ENCODE results near the gene CEP97. TPM values are rescaled to one million over a fixed set of nuclear protein-coding genes. Genes with fewer than 3 reads are reported as not detected.

Gene CEP97
- total RNA-seq, 4 donors from 2014 or later: 8.5 to 9.2 (median 8.9) TPM

DNA sequence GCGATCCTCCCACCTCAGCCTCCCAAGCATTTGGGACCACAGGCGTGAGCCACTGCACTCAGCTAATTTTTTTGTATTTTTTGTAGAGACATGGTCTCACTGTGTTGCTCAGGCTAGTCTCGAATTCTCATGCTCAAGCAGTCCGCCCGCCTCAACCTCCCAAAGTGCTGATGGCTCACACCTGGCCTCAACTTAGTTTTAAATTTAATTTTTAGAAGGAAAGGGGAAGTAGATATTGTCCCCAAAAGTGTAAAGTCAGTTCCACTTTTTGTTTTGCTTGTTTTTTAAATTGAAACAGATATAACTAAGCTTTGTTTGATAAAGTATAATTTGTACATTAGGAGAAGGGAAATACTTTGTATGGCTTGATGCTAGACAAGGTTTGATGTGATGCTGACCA lies 93.6 kb downstream of the CEP97 start:
- Histone ChIP-seq H3K27ac (no peak overlapping the region), H3K27me3 (no peaks in the 10 kb centered on the region), H3K36me3 (peaks cover 12% of the 10 kb centered on the region), H3K9me3 (no peaks in the 10 kb centered on the region), H3K4me3 (no peak overlapping the region), H3K4me1 (peaks cover 24% of the 10 kb centered on the region)
- TF ChIP-seq POLR2AphosphoS5 (IDR thresholded peaks at IDR 0.05) (no peak), EP300 (IDR thresholded peaks at IDR 0.05) (no peak), POLR2A (IDR thresholded peaks at IDR 0.05) (no peak)
- TF ChIP-seq, protein P1, sequence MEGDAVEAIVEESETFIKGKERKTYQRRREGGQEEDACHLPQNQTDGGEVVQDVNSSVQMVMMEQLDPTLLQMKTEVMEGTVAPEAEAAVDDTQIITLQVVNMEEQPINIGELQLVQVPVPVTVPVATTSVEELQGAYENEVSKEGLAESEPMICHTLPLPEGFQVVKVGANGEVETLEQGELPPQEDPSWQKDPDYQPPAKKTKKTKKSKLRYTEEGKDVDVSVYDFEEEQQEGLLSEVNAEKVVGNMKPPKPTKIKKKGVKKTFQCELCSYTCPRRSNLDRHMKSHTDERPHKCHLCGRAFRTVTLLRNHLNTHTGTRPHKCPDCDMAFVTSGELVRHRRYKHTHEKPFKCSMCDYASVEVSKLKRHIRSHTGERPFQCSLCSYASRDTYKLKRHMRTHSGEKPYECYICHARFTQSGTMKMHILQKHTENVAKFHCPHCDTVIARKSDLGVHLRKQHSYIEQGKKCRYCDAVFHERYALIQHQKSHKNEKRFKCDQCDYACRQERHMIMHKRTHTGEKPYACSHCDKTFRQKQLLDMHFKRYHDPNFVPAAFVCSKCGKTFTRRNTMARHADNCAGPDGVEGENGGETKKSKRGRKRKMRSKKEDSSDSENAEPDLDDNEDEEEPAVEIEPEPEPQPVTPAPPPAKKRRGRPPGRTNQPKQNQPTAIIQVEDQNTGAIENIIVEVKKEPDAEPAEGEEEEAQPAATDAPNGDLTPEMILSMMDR (IDR thresholded peaks at IDR 0.05): no peak
- WGBS: 94% methylated on average over 5 of the region's 5 CpGs
- DNase-seq (ENCODE audit: low spot score in 2 of 2): no peak

DNA sequence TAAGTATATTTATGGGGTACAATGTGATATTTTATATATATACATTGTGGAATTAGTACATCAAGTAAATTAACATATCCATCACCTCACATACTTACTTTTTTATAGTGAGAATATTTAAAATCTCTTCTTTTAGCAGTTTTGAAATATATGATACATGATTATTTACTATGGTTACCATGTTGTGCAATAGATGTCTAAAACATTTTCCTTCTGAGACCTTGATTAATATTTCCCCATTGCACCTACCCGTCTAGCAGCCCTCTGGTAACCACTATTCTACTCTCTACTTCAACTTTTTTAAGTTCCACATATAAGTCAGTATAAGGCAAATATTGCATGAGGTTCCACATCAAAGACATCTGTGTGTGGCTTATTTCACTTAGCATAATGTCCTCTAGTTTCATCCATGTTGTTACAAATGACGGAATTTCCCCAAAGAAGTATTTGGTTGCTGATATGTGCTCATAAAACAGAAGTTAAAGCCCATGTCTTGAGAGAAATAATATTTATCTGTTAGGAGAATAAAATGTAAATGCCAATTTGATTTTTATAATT lies 95.3 kb downstream of the CEP97 start:
- H3K4me3 ChIP-seq: no peak overlapping the region
- WGBS: 84% methylated on average over 2 of the region's 2 CpGs
- TF ChIP-seq EP300 (IDR thresholded peaks at IDR 0.05) (no peak), POLR2AphosphoS5 (IDR thresholded peaks at IDR 0.05) (no peak), POLR2A (IDR thresholded peaks at IDR 0.05) (no peak)
- TF ChIP-seq, protein P1 (IDR thresholded peaks at IDR 0.05): no peak
- peaks cover 12% of the 10 kb centered on the region for H3K36me3 ChIP-seq
- H3K27me3 ChIP-seq: no peaks in the 10 kb centered on the region
- H3K4me1 ChIP-seq: peaks cover 14% of the 10 kb centered on the region
- H3K9me3 ChIP-seq: no peaks in the 10 kb centered on the region
- no peak for DNase-seq (ENCODE audit: low spot score in 2 of 2)
- no peak overlapping the region for H3K27ac ChIP-seq

Other genes with a start within 250 kb of the CEP97 start
- 10 to 100 TPM; 13.3 to 39.4 (median 15.8) TPM for gene SENP7, start 211.4 kb upstream of the CEP97 start, total RNA-seq
- gene TRMT10C, start 162.7 kb upstream of the CEP97 start, total RNA-seq: 10 to 100 TPM; 22.6 to 36.4 (median 28.1) TPM
- gene PCNP, start 150.4 kb upstream of the CEP97 start, total RNA-seq: 100 to 1,000 TPM in 1 of 4 donors, 10 to 100 TPM in 3; 53.8 to 133 (median 72.6) TPM
- gene ZBTB11, start 47.5 kb upstream of the CEP97 start, total RNA-seq: 10 to 100 TPM; 27.3 to 47.8 (median 29.2) TPM
- 1,000 to 10,000 TPM in 2 of 4 donors, 100 to 1,000 TPM in 2; 775 to 1,097 (median 922) TPM for gene RPL24, start 37.9 kb upstream of the CEP97 start, total RNA-seq
- gene NXPE3, start 54.6 kb downstream of the CEP97 start, total RNA-seq: 1 to 10 TPM; 2.2 to 5.8 (median 3.6) TPM
- gene NFKBIZ, start 124.9 kb downstream of the CEP97 start, total RNA-seq: 100 to 1,000 TPM; 142 to 311 (median 159) TPM

Data from suprapubic skin (tissue), 4 donors.